Muscle layer of colon (tissue), 2 donors: ENCODE measurements around the gene PLIN4.

Experiments used
- H3K27ac ChIP-seq: one replicate; pipeline ENCODE4 v1.7.0; 2013; ENCODE audit warnings: low read depth, mild to moderate bottlenecking, low read length, moderate library complexity
- H3K27me3 ChIP-seq, 2 donors: one replicate each; pipeline ENCODE4 v1.7.0; 2013; ENCODE audit warnings: low read length in 2 of 2, mild to moderate bottlenecking in 2 of 2; ENCODE audit not compliant: insufficient read depth in 2 of 2, control insufficient read depth in 1 of 2
- H3K36me3 ChIP-seq: one replicate; pipeline ENCODE4 v1.7.0; 2013; ENCODE audit warnings: mild to moderate bottlenecking, low read length; ENCODE audit not compliant: insufficient read depth
- H3K4me1 ChIP-seq: one replicate; pipeline ENCODE4 v1.7.0; 2013; ENCODE audit warnings: mild to moderate bottlenecking, low read length; ENCODE audit not compliant: insufficient read depth
- H3K4me3 ChIP-seq, 2 donors: one replicate each; pipeline ENCODE4 v1.7.0; 2013; ENCODE audit warnings: low read length in 2 of 2, low read depth in 1 of 2, mild to moderate bottlenecking in 1 of 2, moderate library complexity in 1 of 2
- H3K9ac ChIP-seq: one replicate; pipeline ENCODE4 v1.7.0; 2013; ENCODE audit warnings: low read length
- H3K9me3 ChIP-seq: one replicate; pipeline ENCODE4 v1.7.0; 2013; ENCODE audit warnings: mild to moderate bottlenecking, low read length
- donor health status: abdominal sarcoma.
- donor health status: Adenocarcinoma of cecum.

The PLIN4 gene

DNA sequence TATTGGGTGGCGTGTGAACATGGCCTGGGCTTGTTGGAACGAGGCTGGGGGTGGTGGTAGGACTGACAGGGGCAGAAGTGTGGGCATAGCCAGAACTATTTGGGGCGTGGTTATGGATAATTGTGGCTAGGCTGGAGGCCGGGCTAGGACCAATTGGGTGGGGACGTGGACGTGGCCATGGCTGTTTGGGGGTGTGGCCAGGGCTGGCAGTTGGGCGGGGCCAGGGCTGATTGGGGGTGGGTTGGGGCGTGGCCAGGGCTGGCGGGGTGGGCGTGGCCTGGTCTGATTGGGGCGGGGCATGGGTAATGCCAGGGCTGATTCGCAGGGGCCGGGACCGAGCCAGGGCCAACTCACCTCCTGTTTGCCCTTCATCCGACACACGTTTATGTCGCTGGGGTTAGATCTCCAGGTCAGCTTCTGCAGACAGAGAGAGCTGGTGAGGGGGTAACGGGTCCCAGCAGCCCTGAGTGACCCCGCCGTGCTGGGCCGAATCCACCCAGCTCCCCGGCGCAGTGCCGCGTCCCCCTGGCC is 38.4 kb upstream of the PLIN4 start:
- Histone ChIP-seq H3K4me1 (no peaks in the 10 kb centered on the region), H3K9me3 (no peaks in the 10 kb centered on the region), H3K27ac (no peak overlapping the region), H3K36me3 (no peaks in the 10 kb centered on the region), H3K4me3 (no peak overlapping the region), H3K27me3 (peaks cover 0 to 6% of the 10 kb centered on the region in 2 donors), H3K9ac (no peak overlapping the region)

GRCh38 chr19:4555657-4556561 is 37.6 kb upstream of the PLIN4 start:
- no peaks in the 10 kb centered on the region for H3K36me3 ChIP-seq
- H3K4me3 ChIP-seq, result no peak overlapping the region
- no peak overlapping the region for H3K9ac ChIP-seq
- no peaks in the 10 kb centered on the region for H3K4me1 ChIP-seq
- no peak overlapping the region for H3K27ac ChIP-seq
- H3K27me3 ChIP-seq, result peaks cover 0 to 6% of the 10 kb centered on the region in 2 donors
- H3K9me3 ChIP-seq, result no peaks in the 10 kb centered on the region

- Histone ChIP-seq H3K9ac (no peak overlapping the region), H3K36me3 (no peaks in the 10 kb centered on the region), H3K27me3 (peaks cover 0 to 11% of the 10 kb centered on the region in 2 donors), H3K27ac (no peak overlapping the region), H3K4me3 (no peak overlapping the region), H3K9me3 (no peaks in the 10 kb centered on the region), H3K4me1 (no peaks in the 10 kb centered on the region)
Measured at GRCh38 chr19:4554717-4555116, 36.4 kb upstream of the PLIN4 start.

- Histone ChIP-seq H3K9me3 (no peaks in the 10 kb centered on the region), H3K36me3 (no peaks in the 10 kb centered on the region), H3K27ac (no peak overlapping the region)
Measured at GRCh38 chr19:4553775-4554174, 35.5 kb upstream of the PLIN4 start.

DNA sequence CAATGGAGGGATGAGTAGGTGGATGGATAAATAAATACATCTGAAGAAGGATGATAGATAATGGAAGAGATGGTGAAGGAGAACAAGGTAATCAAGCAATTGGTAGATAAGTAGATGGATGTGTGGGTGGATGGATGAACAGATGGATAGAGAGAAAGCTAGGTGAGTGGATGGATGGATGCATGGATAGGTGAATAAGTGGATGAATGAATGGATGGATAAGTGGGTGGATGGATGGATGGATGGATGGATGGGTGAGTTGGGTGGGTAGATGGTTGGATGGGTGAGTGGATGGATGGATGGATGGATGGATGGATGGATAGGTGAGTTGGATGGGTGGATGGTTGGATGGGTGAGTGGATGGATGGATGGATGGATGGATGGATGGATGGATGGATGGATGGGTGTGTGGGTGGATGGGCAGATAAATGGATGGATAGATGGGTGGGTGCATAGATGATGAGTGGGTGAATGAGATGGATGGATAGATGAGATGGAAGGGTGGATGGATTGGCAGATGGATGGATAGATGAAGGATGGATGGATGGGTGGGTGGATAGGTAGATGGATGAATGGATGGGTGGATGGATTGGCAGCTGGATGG is 34.9 kb upstream of the PLIN4 start:
- Histone ChIP-seq H3K27ac (no peak overlapping the region), H3K27me3 (peaks cover 0 to 11% of the 10 kb centered on the region in 2 donors), H3K4me1 (no peaks in the 10 kb centered on the region), H3K36me3 (no peaks in the 10 kb centered on the region), H3K4me3 (no peak overlapping the region), H3K9me3 (no peaks in the 10 kb centered on the region), H3K9ac (no peak overlapping the region)

More at GRCh38 chr19:4553775-4554174, 35.5 kb upstream of the PLIN4 start:
- Histone ChIP-seq H3K27me3 (peaks cover 0 to 11% of the 10 kb centered on the region in 2 donors), H3K9ac (no peak overlapping the region), H3K4me3 (no peak overlapping the region), H3K4me1 (no peaks in the 10 kb centered on the region)

- Histone ChIP-seq H3K36me3 (no peaks in the 10 kb centered on the region), H3K4me3 (no peak overlapping the region), H3K9ac (no peak overlapping the region), H3K4me1 (no peaks in the 10 kb centered on the region), H3K27me3 (peaks cover 0 to 5% of the 10 kb centered on the region in 2 donors), H3K27ac (no peak overlapping the region), H3K9me3 (no peaks in the 10 kb centered on the region)
Measured at GRCh38 chr19:4552525-4552819, 34.2 kb upstream of the PLIN4 start.

DNA sequence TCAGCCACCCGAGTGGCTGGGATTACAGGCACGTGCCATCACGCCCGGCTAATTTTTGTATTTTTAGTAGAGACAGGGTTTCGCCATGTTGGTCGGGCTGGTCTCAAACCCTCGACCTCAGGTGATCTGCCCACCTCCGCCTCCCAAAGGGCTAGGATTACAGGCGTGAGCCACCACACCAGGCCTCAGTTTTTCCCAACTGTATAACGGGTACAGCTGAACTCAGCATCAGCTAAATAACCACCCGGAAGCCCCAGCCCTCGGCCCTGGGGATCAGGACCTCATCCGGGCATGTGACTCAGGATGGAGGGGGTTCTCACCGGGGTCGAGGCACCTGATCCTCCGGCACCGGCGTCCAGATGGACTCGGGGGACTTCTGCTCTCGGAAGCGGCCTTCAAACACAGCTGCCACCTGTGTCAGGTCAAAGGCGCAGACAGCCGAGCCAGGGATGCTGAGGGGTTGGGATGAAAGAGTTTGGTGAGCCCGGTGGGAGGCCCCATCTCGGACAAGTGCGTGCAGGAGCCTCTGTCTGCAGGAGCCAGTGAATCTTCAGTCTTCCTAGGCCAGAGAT is 32.3 kb upstream of the PLIN4 start:
- Histone ChIP-seq H3K4me3 (no peak overlapping the region), H3K27ac (no peak overlapping the region), H3K9me3 (no peaks in the 10 kb centered on the region), H3K36me3 (no peaks in the 10 kb centered on the region), H3K27me3 (peaks cover 0 to 5% of the 10 kb centered on the region in 2 donors), H3K4me1 (no peaks in the 10 kb centered on the region), H3K9ac (no peak overlapping the region)

DNA sequence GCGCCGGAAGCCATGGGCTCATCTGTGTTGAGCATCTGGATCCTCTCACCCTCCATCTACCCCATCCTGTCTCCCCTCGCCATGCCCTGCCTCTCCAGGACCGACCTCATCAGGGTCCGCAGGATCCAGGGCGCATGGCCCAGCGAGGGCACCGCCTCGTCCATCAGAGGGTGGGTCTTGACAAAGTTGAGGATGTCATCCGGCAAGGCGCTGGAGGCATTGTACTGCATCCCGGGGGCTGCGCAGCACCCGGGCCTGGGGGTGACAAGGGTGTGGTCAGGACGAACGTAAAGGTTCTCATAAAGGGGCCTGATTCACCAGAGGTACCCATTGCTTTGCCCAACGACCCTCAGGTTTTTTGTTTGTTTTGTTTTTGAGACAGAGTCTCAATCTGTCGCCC is 31.7 kb upstream of the PLIN4 start:
- Histone ChIP-seq H3K4me3 (no peak overlapping the region), H3K36me3 (no peaks in the 10 kb centered on the region), H3K9ac (no peak overlapping the region), H3K4me1 (no peaks in the 10 kb centered on the region), H3K27ac (no peak overlapping the region), H3K9me3 (no peaks in the 10 kb centered on the region), H3K27me3 (peaks cover 0 to 5% of the 10 kb centered on the region in 2 donors)

GRCh38 chr19:4548238-4548584 is 29.9 kb upstream of the PLIN4 start:
- Histone ChIP-seq H3K27ac (no peak overlapping the region), H3K4me3 (no peak overlapping the region), H3K27me3 (peaks cover 0 to 5% of the 10 kb centered on the region in 2 donors), H3K9me3 (no peaks in the 10 kb centered on the region), H3K9ac (no peak overlapping the region), H3K36me3 (no peaks in the 10 kb centered on the region), H3K4me1 (no peaks in the 10 kb centered on the region)

DNA sequence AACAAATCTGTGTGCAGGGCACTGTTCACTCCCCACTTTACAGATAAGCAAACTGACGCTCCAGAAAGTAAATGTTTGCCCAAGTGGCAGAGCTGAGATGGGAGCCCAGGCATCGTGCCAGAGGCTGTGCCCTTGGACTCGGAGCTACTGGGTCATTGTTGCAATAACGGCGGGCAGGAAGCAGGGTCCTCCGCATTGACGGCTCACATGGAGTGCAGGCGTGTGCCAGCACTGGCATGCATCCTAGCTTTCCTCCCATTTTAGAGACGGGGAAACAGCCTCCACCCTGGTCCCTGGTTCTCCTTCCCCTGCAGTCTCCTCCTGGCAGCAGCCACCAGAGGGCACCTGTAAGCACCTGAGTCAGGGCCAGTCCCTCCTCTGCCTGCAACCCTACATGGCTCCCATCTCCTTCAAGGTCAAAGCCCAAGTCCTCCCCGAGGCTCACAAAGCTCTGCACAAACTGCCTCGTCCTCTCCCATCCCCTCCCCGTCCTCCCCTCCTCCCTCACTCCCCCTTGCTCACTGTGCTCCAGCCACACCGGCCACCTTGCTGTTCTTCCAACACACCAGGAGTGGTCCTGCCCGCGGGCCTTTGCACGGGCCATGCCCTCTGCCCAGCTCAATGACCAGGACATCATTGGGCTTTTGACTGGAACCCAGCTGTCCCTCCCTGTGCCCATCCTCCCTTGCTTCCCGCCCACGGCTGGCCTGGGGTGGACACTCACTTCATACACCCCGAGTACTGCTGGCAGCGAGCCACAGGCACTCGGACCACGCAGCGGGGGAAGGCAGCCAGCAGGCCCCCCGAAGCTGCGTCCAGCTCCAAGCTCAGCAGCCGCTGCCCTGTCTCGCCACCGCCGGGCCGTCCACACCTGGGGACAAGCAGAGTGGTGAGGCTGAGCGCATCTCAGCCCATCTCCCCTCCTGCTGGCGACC is 29.3 kb upstream of the PLIN4 start:
- Histone ChIP-seq H3K9me3 (no peaks in the 10 kb centered on the region), H3K9ac (no peak overlapping the region), H3K36me3 (no peaks in the 10 kb centered on the region), H3K27me3 (peaks cover 0 to 5% of the 10 kb centered on the region in 2 donors), H3K27ac (no peak overlapping the region), H3K4me1 (no peaks in the 10 kb centered on the region), H3K4me3 (no peak overlapping the region)
